Gastrocnemius medialis (tissue), 4 donors: Measurements from ENCODE around the gene FAM83C. TPM values are rescaled to one million over a fixed set of nuclear protein-coding genes. Genes with fewer than 3 reads are reported as not detected.
A peak's percentile ranks its signal among the peaks of the same experiment; 100 is the strongest.

Experiments used
- ATAC-seq, 2 donors: fragments of 150-250 bp; one replicate each; pipeline ENCODE4 v1.9.1; 2016
- DNase-seq, 2 donors: peaks; one replicate each; pipeline ENCODE4 v3.0.0-alpha.2; 2019
- H3K27ac ChIP-seq, 4 donors: fragments of 200-600 bp; sonication (generic); 1 replicate in 1 of 4; 2 replicates in 3 of 4; pipeline ENCODE4 v1.5.1; 2016 to 2018; ENCODE audit warnings: mild to moderate bottlenecking in 2 of 4, moderate library complexity in 1 of 4
- H3K27me3 ChIP-seq, 3 donors: fragments of 200-600 bp; sonication (generic) in 2 of 3; 1 replicate in 1 of 3; 2 replicates in 2 of 3; pipeline versions ENCODE4 v1.5.1 to v1.6.0; 2016 to 2019; ENCODE audit warnings: mild to moderate bottlenecking in 1 of 3, moderate library complexity in 1 of 3
- H3K36me3 ChIP-seq, 2 donors: fragments of 200-600 bp; sonication (generic) in 1 of 2; one replicate each; pipeline ENCODE4 v1.5.1; 2017 to 2018
- H3K4me1 ChIP-seq, 2 donors: fragments of 200-600 bp; sonication (generic) in 1 of 2; one replicate each; pipeline ENCODE4 v1.5.1; 2016 to 2017; ENCODE audit warnings: mild to moderate bottlenecking in 2 of 2
- H3K4me3 ChIP-seq, 4 donors: fragments of 200-600 bp; sonication (generic) in 3 of 4; 1 replicate in 1 of 4; 2 replicates in 3 of 4; pipeline ENCODE4 v1.5.1; 2016 to 2019; ENCODE audit warnings: mild to moderate bottlenecking in 2 of 4
- H3K9me3 ChIP-seq, 3 donors: fragments of 200-600 bp; sonication (generic) in 2 of 3; 1 replicate in 1 of 3; 2 replicates in 2 of 3; pipeline ENCODE4 v1.5.1; 2016 to 2019
- POLR2A ChIP-seq, 2 donors: fragments of 450-650 bp; IDR thresholded peaks; one replicate each; pipeline ENCODE4 v1.6.1; 2017; ENCODE audit warnings: antibody characterized with exemption in 2 of 2, mild to moderate bottlenecking in 2 of 2, moderate library complexity in 2 of 2
- in situ Hi-C, 4 donors: fragments of 200-750 bp; cut with MboI; loops; one replicate each; pipeline versions ENCODE4 v1.15.0 to v1.8.0; 2017; ENCODE audit warnings: low sequenced_read_pairs in 4 of 4
- intact Hi-C: fragments of 100-400 bp; cut with DNase I; formaldehyde crosslinking; loops from one replicate; pipeline ENCODE4 v1.15.1; 2023; ENCODE audit warnings: low total_unique reads
- total RNA-seq, 4 donors: library from RNA; depleted of rRNA; stranded (reverse); fragments of >200 nt; gene quantifications; one replicate each; pipeline versions ENCODE4 v1.1.0 to v1.2.3, GENCODE V29; 2016
- TF ChIP-seq, protein P1 (sequence below), 5 experiments: fragments of 450-650 bp in 3 of 5; fragments of 200-600 bp in 2 of 5; sonication (generic) in 2 of 5; IDR thresholded peaks in 4 of 5; conservative IDR thresholded peaks in 1 of 5; 1 replicate in 4 of 5; 2 replicates in 1 of 5; pipeline ENCODE4 v1.5.1; 2016 to 2019; ENCODE audit warnings: antibody characterized with exemption in 5 of 5, mild to moderate bottlenecking in 3 of 5, moderate library complexity in 3 of 5

FAM83C gene
- total RNA-seq, 4 donors from 2014 or later: not detected

DNA sequence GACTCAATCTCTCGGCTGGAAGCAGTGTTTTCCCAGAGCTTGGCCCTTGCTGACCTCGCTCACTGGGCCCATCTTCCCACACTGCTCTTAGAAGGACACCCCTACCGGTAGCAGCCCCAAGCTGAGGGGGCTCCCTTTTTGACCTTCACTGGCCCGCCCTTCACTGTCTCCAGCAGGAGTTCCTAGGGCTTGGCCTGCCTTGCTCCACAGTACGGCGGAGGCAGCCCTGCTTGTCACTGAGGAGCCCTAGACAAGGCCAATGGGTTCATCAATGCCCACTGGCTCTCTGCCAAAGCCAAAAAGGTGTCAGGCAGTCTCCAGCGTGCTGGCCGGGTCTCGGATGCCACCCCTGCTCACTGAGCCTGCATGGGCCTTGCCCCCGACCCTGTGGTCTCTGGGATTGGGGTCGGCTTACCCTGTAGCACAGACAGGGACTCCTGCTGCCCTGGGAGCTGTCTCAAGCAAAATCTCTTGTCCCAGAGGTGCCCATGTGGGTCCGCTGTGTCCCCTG, 16.4 kb downstream of the FAM83C start:
- no peak for ATAC-seq
- H3K36me3 ChIP-seq: peaks cover 0 to 24% of the 10 kb centered on the region in 2 donors
- H3K9me3 ChIP-seq: no peaks in the 10 kb centered on the region
- in situ Hi-C loops: no loop called here
- peaks cover 12 to 14% of the 10 kb centered on the region in 2 donors for H3K4me1 ChIP-seq
- no peak for TF ChIP-seq POLR2A (IDR thresholded peaks at IDR 0.05)
- TF ChIP-seq, protein P1, sequence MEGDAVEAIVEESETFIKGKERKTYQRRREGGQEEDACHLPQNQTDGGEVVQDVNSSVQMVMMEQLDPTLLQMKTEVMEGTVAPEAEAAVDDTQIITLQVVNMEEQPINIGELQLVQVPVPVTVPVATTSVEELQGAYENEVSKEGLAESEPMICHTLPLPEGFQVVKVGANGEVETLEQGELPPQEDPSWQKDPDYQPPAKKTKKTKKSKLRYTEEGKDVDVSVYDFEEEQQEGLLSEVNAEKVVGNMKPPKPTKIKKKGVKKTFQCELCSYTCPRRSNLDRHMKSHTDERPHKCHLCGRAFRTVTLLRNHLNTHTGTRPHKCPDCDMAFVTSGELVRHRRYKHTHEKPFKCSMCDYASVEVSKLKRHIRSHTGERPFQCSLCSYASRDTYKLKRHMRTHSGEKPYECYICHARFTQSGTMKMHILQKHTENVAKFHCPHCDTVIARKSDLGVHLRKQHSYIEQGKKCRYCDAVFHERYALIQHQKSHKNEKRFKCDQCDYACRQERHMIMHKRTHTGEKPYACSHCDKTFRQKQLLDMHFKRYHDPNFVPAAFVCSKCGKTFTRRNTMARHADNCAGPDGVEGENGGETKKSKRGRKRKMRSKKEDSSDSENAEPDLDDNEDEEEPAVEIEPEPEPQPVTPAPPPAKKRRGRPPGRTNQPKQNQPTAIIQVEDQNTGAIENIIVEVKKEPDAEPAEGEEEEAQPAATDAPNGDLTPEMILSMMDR (IDR thresholded peaks at IDR 0.05 in 4 of 5, conservative IDR thresholded peaks at IDR 0.05 in 1 of 5): no peak
- H3K27me3 ChIP-seq: no peaks in the 10 kb centered on the region
- peak overlapping the region in 2 of 4 donors; percentile 89 to 97 for H3K27ac ChIP-seq
- intact Hi-C loops: loop anchor here (2.0 to 10.0 kb wide), 2 partner anchors 129 to 451 kb away; partner anchors contain the start of genes EDEM2 and NCOA6
- no peak overlapping the region for H3K4me3 ChIP-seq
- DNase-seq: no peak

DNA sequence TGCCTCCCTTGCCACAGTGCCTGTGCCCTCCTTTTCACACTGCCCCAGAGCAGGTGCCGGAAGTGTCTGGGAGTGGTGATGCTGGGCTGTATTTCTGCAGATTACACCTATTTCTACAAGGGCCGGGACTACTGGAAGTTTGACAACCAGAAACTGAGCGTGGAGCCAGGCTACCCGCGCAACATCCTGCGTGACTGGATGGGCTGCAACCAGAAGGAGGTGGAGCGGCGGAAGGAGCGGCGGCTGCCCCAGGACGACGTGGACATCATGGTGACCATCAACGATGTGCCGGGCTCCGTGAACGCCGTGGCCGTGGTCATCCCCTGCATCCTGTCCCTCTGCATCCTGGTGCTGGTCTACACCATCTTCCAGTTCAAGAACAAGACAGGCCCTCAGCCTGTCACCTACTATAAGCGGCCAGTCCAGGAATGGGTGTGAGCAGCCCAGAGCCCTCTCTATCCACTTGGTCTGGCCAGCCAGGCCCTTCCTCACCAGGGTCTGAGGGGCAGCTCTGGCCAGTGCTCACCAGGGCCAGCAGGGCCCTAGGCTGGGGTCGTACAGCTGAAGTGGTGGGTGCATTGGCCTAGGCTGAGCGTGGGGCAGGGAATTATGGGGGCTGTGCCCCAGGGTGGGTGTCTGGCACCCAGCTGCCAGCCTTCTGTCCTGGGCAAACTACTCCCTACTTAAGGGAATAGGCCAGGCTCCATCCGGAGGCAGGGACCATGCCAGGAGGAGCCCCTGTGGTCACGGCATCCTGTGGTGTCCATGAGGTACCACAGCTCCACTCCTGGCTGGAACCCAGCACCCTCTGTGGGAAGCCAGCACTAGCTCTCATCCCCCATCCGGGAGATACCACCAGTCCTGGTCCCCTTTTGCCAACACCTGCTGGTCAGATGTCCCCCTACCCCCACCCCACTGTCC, 17.8 kb downstream of the FAM83C start:
- Histone ChIP-seq H3K36me3 (peaks cover 0 to 10% of the 10 kb centered on the region in 2 donors), H3K4me3 (no peak overlapping the region), H3K27ac (no peak overlapping the region), H3K4me1 (peaks cover 12 to 14% of the 10 kb centered on the region in 2 donors), H3K27me3 (no peaks in the 10 kb centered on the region), H3K9me3 (no peaks in the 10 kb centered on the region)
- in situ Hi-C loops: no loop called here
- ATAC-seq (no peak), DNase-seq (no peak)
- no peak for TF ChIP-seq POLR2A (IDR thresholded peaks at IDR 0.05)
- TF ChIP-seq, protein P1 (IDR thresholded peaks at IDR 0.05 in 4 of 5, conservative IDR thresholded peaks at IDR 0.05 in 1 of 5): no peak
- intact Hi-C loops: loop anchor here (10.0 kb wide), 1 partner anchor 450 kb away; the partner anchor contains the start of gene NCOA6

DNA sequence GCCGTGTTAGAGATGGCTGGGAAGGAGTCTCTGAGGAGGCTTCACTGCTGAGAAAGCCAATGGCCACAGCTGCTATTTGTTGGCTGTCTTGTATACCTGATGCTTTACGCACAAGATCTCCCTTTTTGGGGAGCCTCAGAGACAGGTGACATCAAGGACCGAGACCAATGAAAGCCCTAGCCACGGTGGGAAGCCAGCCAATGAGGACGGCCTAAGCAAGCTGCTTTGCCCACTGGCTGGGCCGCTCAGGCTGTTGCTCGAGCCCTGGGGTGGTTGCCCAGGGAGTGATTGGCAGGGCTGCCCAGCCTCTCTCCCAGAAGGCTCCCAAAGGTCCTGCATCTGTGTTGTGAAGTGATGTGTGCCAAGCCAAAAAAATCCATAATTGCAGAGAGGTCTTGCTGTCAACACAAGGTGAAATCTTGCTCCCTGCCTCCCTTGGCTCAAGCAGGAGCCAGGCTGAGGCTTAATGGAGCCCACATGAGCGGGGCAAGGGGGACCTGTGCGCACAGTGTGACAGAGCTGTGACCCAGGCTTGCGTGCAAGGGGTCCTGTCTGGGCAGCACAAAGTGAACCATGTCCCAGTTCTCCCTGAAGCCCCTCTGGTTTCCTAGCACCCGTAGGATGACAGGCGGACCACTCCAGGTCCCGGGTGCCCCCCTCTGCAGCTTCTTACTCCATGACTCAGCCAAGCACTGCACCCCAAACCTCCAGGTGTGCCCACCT, 18.6 kb downstream of the FAM83C start:
- H3K4me3 ChIP-seq: no peak overlapping the region
- H3K36me3 ChIP-seq: peaks cover 0 to 2% of the 10 kb centered on the region in 2 donors
- intact Hi-C loops: loop anchor here (10.0 kb wide), 1 partner anchor 449 kb away; the partner anchor contains the start of gene NCOA6
- in situ Hi-C loops: no loop called here
- no peak for ATAC-seq
- H3K27ac ChIP-seq: no peak overlapping the region
- TF ChIP-seq, protein P1 (IDR thresholded peaks at IDR 0.05 in 4 of 5, conservative IDR thresholded peaks at IDR 0.05 in 1 of 5): no peak
- no peak for TF ChIP-seq POLR2A (IDR thresholded peaks at IDR 0.05)
- DNase-seq: no peak
- no peaks in the 10 kb centered on the region for H3K9me3 ChIP-seq
- no peaks in the 10 kb centered on the region for H3K27me3 ChIP-seq
- peaks cover 12 to 14% of the 10 kb centered on the region in 2 donors for H3K4me1 ChIP-seq

- H3K4me3 ChIP-seq: no peak overlapping the region
- H3K4me1 ChIP-seq: peaks cover 6 to 8% of the 10 kb centered on the region in 2 donors
- DNase-seq: no peak
- H3K27me3 ChIP-seq: no peaks in the 10 kb centered on the region
- no peak for ATAC-seq
- no peaks in the 10 kb centered on the region for H3K9me3 ChIP-seq
- in situ Hi-C loops: no loop called here
- peaks cover 0 to 11% of the 10 kb centered on the region in 2 donors for H3K36me3 ChIP-seq
- no peak overlapping the region for H3K27ac ChIP-seq
- intact Hi-C loops: loop anchor here (10.0 kb wide), 1 partner anchor 447 kb away; the partner anchor contains the start of gene NCOA6
- no peak for TF ChIP-seq POLR2A (IDR thresholded peaks at IDR 0.05)
- TF ChIP-seq, protein P1 (IDR thresholded peaks at IDR 0.05 in 4 of 5, conservative IDR thresholded peaks at IDR 0.05 in 1 of 5): no peak
Measured at GRCh38 chr20:35271904-35272303, 20.3 kb downstream of the FAM83C start.
